WERI-Rb-1 (cell line): ENCODE data around the gene PLA2G4C.

Experiments used
- DNase-seq: peaks from one replicate; pipeline ENCODE4 v3.0.0-alpha.2; 2020
- H3K27ac ChIP-seq: fragments of 250-450 bp; sonication (Bioruptor Pico); 2 replicates; pipeline ENCODE4 v1.5.1; 2020; ENCODE audit warnings: mild to moderate bottlenecking, moderate library complexity
- H3K27me3 ChIP-seq: fragments of 250-450 bp; sonication (Bioruptor Pico); 2 replicates; pipeline ENCODE4 v1.5.1; 2021; ENCODE audit warnings: mild to moderate bottlenecking, low read depth, moderate library complexity; ENCODE audit not compliant: insufficient read depth, severe bottlenecking
- H3K36me3 ChIP-seq: fragments of 250-450 bp; sonication (Bioruptor Pico); 2 replicates; pipeline ENCODE4 v1.5.1; 2020; ENCODE audit warnings: mild to moderate bottlenecking, moderate library complexity
- H3K4me3 ChIP-seq: 2 replicates; pipeline ENCODE4 v1.5.1; 2011; ENCODE audit warnings: low read depth, mild to moderate bottlenecking, control low read depth, low read length
- H3K9me3 ChIP-seq: fragments of 250-450 bp; sonication (Bioruptor Pico); 2 replicates; pipeline ENCODE4 v1.5.1; 2021; ENCODE audit warnings: mild to moderate bottlenecking, moderate library complexity; ENCODE audit not compliant: severe bottlenecking
- CTCF ChIP-seq: IDR thresholded peaks from 2 replicates; pipeline ENCODE4 v1.5.1; 2011; ENCODE audit warnings: low read depth, mild to moderate bottlenecking, control low read depth, inconsistent platforms, low read length

The PLA2G4C gene

GRCh38 chr19:48133094-48133493 lies 22.5 kb upstream of the PLA2G4C start:
- Histone ChIP-seq H3K9me3 (no peaks in the 10 kb centered on the region), H3K36me3 (peaks cover 88% of the 10 kb centered on the region), H3K27me3 (no peaks in the 10 kb centered on the region), H3K4me3 (no peak overlapping the region), H3K27ac (no peak overlapping the region)
- no peak for DNase-seq
- no peak for TF ChIP-seq CTCF

GRCh38 chr19:48127561-48127960 lies 16.9 kb upstream of the PLA2G4C start:
- Histone ChIP-seq H3K36me3 (peaks cover 87% of the 10 kb centered on the region), H3K4me3 (no peak overlapping the region)

GRCh38 chr19:48123907-48124651 lies 13.5 kb upstream of the PLA2G4C start:
- DNase-seq = no peak

More at GRCh38 chr19:48127561-48127960, 16.9 kb upstream of the PLA2G4C start:
- Histone ChIP-seq H3K27me3 (no peaks in the 10 kb centered on the region), H3K27ac (no peak overlapping the region), H3K9me3 (no peaks in the 10 kb centered on the region)
- TF ChIP-seq CTCF = no peak
- no peak for DNase-seq

GRCh38 chr19:48122421-48122820 lies 11.8 kb upstream of the PLA2G4C start:
- Histone ChIP-seq H3K27me3 (no peaks in the 10 kb centered on the region), H3K9me3 (no peaks in the 10 kb centered on the region), H3K27ac (no peak overlapping the region), H3K36me3 (peaks cover 81% of the 10 kb centered on the region), H3K4me3 (no peak overlapping the region)
- DNase-seq = no peak
- no peak for TF ChIP-seq CTCF

More at GRCh38 chr19:48123907-48124651, 13.5 kb upstream of the PLA2G4C start:
- Histone ChIP-seq H3K27ac (no peak overlapping the region), H3K27me3 (no peaks in the 10 kb centered on the region), H3K36me3 (peaks cover 83% of the 10 kb centered on the region), H3K4me3 (no peak overlapping the region), H3K9me3 (no peaks in the 10 kb centered on the region)
- TF ChIP-seq CTCF = no peak

- peaks cover 81% of the 10 kb centered on the region for H3K36me3 ChIP-seq
- no peak for DNase-seq
- H3K27ac ChIP-seq = no peak overlapping the region
- no peak overlapping the region for H3K4me3 ChIP-seq
- no peak for TF ChIP-seq CTCF
- no peaks in the 10 kb centered on the region for H3K27me3 ChIP-seq
- no peaks in the 10 kb centered on the region for H3K9me3 ChIP-seq
These were observed 11.3 kb upstream of the PLA2G4C start for GRCh38 chr19:48121909-48122371.
